Trophoblast cell (in vitro differentiated cells and primary cell): ENCODE data around the gene SAMD14.

ENCODE experiments used
- DNase-seq, 2 donors: peaks; one replicate each; pipeline ENCODE4 v3.0.0-alpha.2; 2016
- H2AFZ ChIP-seq: 2 replicates; pipeline ENCODE4 v1.6.1; 2013; ENCODE audit warnings: low read length, moderate library complexity, mild to moderate bottlenecking; ENCODE audit not compliant: insufficient read depth, poor library complexity
- H2AK5ac ChIP-seq: 2 replicates; pipeline ENCODE4 v1.6.1; 2013; ENCODE audit warnings: mild to moderate bottlenecking, low read length
- H2BK120ac ChIP-seq: 2 replicates; pipeline ENCODE4 v1.6.1; 2013; ENCODE audit warnings: low read length, mild to moderate bottlenecking, moderate library complexity; ENCODE audit not compliant: insufficient read depth, poor library complexity
- H2BK12ac ChIP-seq: 2 replicates; pipeline ENCODE4 v1.6.1; 2013; ENCODE audit warnings: mild to moderate bottlenecking, low read length, moderate library complexity
- H2BK5ac ChIP-seq: 2 replicates; pipeline ENCODE4 v1.6.1; 2013; ENCODE audit warnings: low read length, low read depth, moderate library complexity, mild to moderate bottlenecking; ENCODE audit not compliant: poor library complexity
- H3K14ac ChIP-seq: 2 replicates; pipeline ENCODE4 v1.6.1; 2013; ENCODE audit warnings: mild to moderate bottlenecking, low read length
- H3K18ac ChIP-seq: 2 replicates; pipeline ENCODE4 v1.6.1; 2013; ENCODE audit warnings: mild to moderate bottlenecking, low read length
- H3K23ac ChIP-seq: 2 replicates; pipeline ENCODE4 v1.6.1; 2013; ENCODE audit warnings: low read length
- H3K27ac ChIP-seq: 2 replicates; pipeline ENCODE4 v1.5.1; 2013; ENCODE audit warnings: low read depth, mild to moderate bottlenecking, inconsistent platforms, low read length, moderate library complexity
- H3K27me3 ChIP-seq: 2 replicates; pipeline ENCODE4 v1.6.1; 2013; ENCODE audit warnings: inconsistent platforms, mild to moderate bottlenecking, low read length, moderate library complexity; ENCODE audit not compliant: insufficient read depth
- H3K36me3 ChIP-seq, 2 experiments: 1 replicate in 1 of 2; 2 replicates in 1 of 2; pipeline ENCODE4 v1.6.1; 2013; ENCODE audit warnings: low read length in 2 of 2, mild to moderate bottlenecking in 2 of 2, moderate library complexity in 1 of 2; ENCODE audit not compliant: insufficient read depth in 2 of 2, control insufficient read depth in 1 of 2
- H3K4ac ChIP-seq: 2 replicates; pipeline ENCODE4 v1.6.1; 2013; ENCODE audit warnings: low read depth, mild to moderate bottlenecking, low read length, moderate library complexity
- H3K4me1 ChIP-seq, 2 experiments: 1 replicate in 1 of 2; 2 replicates in 1 of 2; pipeline ENCODE4 v1.6.1; 2013; ENCODE audit warnings: low read length in 2 of 2, mild to moderate bottlenecking in 2 of 2, moderate library complexity in 1 of 2; ENCODE audit not compliant: insufficient read depth in 2 of 2, control insufficient read depth in 1 of 2
- H3K4me2 ChIP-seq: 2 replicates; pipeline ENCODE4 v1.6.1; 2013; ENCODE audit warnings: inconsistent platforms, mild to moderate bottlenecking, low read length, moderate library complexity
- H3K4me3 ChIP-seq: 2 replicates; pipeline ENCODE4 v1.5.1; 2013; ENCODE audit warnings: mild to moderate bottlenecking, low read depth, low read length, inconsistent platforms
- H3K79me1 ChIP-seq: one replicate; pipeline ENCODE4 v1.6.1; 2013; ENCODE audit warnings: low read length
- H3K79me2 ChIP-seq: 2 replicates; pipeline ENCODE4 v1.6.1; 2013; ENCODE audit warnings: low read length, mild to moderate bottlenecking; ENCODE audit not compliant: control insufficient read depth, insufficient read depth, poor library complexity
- H3K9ac ChIP-seq: 2 replicates; pipeline ENCODE4 v1.6.1; 2013; ENCODE audit warnings: mild to moderate bottlenecking, low read length
- H3K9me3 ChIP-seq: 2 replicates; pipeline ENCODE4 v1.6.1; 2013; ENCODE audit warnings: low read depth, mild to moderate bottlenecking, control low read depth, inconsistent platforms, low read length; ENCODE audit not compliant: insufficient read depth
- H4K12ac ChIP-seq: 2 replicates; pipeline ENCODE4 v1.6.1; 2013; ENCODE audit warnings: low read depth, mild to moderate bottlenecking, low read length, moderate library complexity
- H4K8ac ChIP-seq: 2 replicates; pipeline ENCODE4 v1.6.1; 2013; ENCODE audit warnings: low read depth, mild to moderate bottlenecking, low read length, moderate library complexity
- H4K91ac ChIP-seq: one replicate; pipeline ENCODE4 v1.6.1; 2013; ENCODE audit warnings: low read depth, mild to moderate bottlenecking, low read length, moderate library complexity
- WGBS: extraction: QIAGEN DNeasy Blood & Tissue Kit; methylation state at CpG from one replicate; pipeline ENCODE4 v1.1.7; 2013; ENCODE audit warnings: missing lambda C conversion rate; ENCODE audit not compliant: insufficient read length, insufficient coverage; ENCODE audit errors: extremely low coverage; 5-methylcytosine and 5-hydroxymethylcytosine counted together

The SAMD14 gene

DNA sequence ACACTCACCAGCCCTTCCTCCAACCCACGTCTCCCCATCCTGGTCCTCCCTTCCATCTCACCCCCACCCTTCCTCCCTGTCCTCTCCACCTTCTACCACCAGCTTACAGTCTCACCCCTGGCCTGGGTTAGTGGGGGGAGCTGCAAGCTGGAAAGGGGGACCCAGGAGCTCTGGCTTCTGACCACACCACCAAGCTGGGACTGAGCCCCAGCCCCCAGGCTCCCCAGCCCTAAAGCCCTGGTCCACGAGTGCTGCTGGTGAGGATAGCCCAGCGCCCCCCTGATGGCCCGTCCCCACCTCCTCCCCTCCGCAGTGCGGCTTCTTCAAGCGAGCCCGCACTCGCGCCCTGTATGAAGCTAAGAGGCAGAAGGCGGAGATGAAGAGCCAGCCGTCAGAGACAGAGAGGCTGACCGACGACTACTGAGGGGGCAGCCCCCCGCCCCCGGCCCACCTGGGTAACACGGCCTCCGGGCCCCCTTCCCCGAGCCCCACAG is 42.0 kb downstream of the SAMD14 start:
- no peak overlapping the region for H4K12ac ChIP-seq
- H3K9me3 ChIP-seq, result no peaks in the 10 kb centered on the region
- H3K14ac ChIP-seq, result no peak overlapping the region
- no peak overlapping the region for H4K8ac ChIP-seq
- H3K4me1 ChIP-seq, result no peaks in the 10 kb centered on the region
- no peak overlapping the region for H2BK120ac ChIP-seq
- peaks cover 28 to 31% of the 10 kb centered on the region in 2 experiments for H3K36me3 ChIP-seq
- no peak overlapping the region for H3K9ac ChIP-seq
- H2BK12ac ChIP-seq, result no peak overlapping the region
- no peak overlapping the region for H2AK5ac ChIP-seq
- H3K4me3 ChIP-seq, result no peak overlapping the region
- no peaks in the 10 kb centered on the region for H3K27me3 ChIP-seq
- H3K4me2 ChIP-seq, result no peak overlapping the region
- H2BK5ac ChIP-seq, result no peak overlapping the region
- no peaks in the 10 kb centered on the region for H3K79me2 ChIP-seq
- no peaks in the 10 kb centered on the region for H3K79me1 ChIP-seq
- H3K23ac ChIP-seq, result no peak overlapping the region
- no peak overlapping the region for H2AFZ ChIP-seq
- DNase-seq, result no peak
- H4K91ac ChIP-seq, result no peak overlapping the region
- no peak overlapping the region for H3K4ac ChIP-seq
- no CpG with 5 or more reads among the region's 19 CpGs for WGBS
- H3K18ac ChIP-seq, result no peak overlapping the region
- H3K27ac ChIP-seq, result no peak overlapping the region

GRCh38 chr17:50087246-50087911 is 42.6 kb downstream of the SAMD14 start:
- Histone ChIP-seq H3K4ac (no peak overlapping the region), H2AFZ (no peak overlapping the region), H3K79me2 (no peaks in the 10 kb centered on the region), H3K18ac (no peak overlapping the region), H4K8ac (no peak overlapping the region), H2BK5ac (no peak overlapping the region), H4K12ac (no peak overlapping the region), H3K4me2 (no peak overlapping the region), H2BK12ac (no peak overlapping the region), H2BK120ac (no peak overlapping the region), H3K27ac (no peak overlapping the region), H3K23ac (no peak overlapping the region), H3K14ac (no peak overlapping the region), H3K9ac (no peak overlapping the region), H2AK5ac (no peak overlapping the region), H3K27me3 (no peaks in the 10 kb centered on the region), H3K36me3 (peaks cover 28 to 31% of the 10 kb centered on the region in 2 experiments), H3K79me1 (no peaks in the 10 kb centered on the region), H3K9me3 (no peaks in the 10 kb centered on the region), H3K4me1 (no peaks in the 10 kb centered on the region), H4K91ac (no peak overlapping the region), H3K4me3 (no peak overlapping the region)
- DNase-seq, result peak; percentile 59 to 84
- no CpG with 5 or more reads among the region's 10 CpGs for WGBS

GRCh38 chr17:50081757-50082156 is 48.2 kb downstream of the SAMD14 start:
- Histone ChIP-seq H2BK5ac (no peak overlapping the region), H3K4ac (no peak overlapping the region), H2AFZ (no peak overlapping the region), H3K4me1 (no peaks in the 10 kb centered on the region), H3K27me3 (no peaks in the 10 kb centered on the region), H3K18ac (no peak overlapping the region), H3K9ac (no peak overlapping the region), H3K4me2 (no peak overlapping the region), H2AK5ac (no peak overlapping the region), H3K14ac (no peak overlapping the region), H2BK120ac (no peak overlapping the region), H4K12ac (no peak overlapping the region), H2BK12ac (no peak overlapping the region), H4K8ac (no peak overlapping the region), H3K79me2 (no peaks in the 10 kb centered on the region), H3K27ac (no peak overlapping the region), H3K79me1 (no peaks in the 10 kb centered on the region), H3K9me3 (no peaks in the 10 kb centered on the region), H4K91ac (no peak overlapping the region), H3K23ac (no peak overlapping the region), H3K4me3 (no peak overlapping the region), H3K36me3 (peaks cover 44 to 52% of the 10 kb centered on the region in 2 experiments)
- no CpG with 5 or more reads among the region's 5 CpGs for WGBS
- no peak for DNase-seq

DNA sequence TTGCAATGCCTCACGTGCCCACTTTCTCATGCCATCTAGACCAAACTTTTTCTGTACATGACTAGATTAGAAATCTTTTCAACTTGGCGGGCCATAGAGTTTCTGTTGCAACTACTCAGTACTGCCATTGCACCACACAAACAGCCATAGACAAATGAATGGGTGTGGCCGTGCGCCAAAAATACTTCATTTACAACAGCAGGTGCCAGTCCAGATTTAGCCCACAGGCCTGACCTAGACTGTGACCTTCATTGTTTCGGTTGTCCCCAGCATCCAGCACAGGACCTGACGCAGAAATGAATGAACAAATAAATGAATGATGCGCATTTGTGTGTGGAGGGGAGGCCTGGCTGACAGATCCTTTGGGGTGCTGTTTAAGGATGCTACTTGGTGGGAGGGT is 49.1 kb downstream of the SAMD14 start:
- Histone ChIP-seq H3K4me3 (no peak overlapping the region), H3K79me1 (no peaks in the 10 kb centered on the region), H4K91ac (no peak overlapping the region), H4K8ac (no peak overlapping the region), H3K9ac (no peak overlapping the region), H2BK120ac (no peak overlapping the region), H2BK5ac (no peak overlapping the region), H3K14ac (no peak overlapping the region), H3K36me3 (peaks cover 52 to 59% of the 10 kb centered on the region in 2 experiments), H3K4ac (no peak overlapping the region), H3K18ac (no peak overlapping the region), H2AK5ac (no peak overlapping the region), H3K9me3 (no peaks in the 10 kb centered on the region), H3K27me3 (no peaks in the 10 kb centered on the region), H3K4me1 (no peaks in the 10 kb centered on the region), H3K27ac (no peak overlapping the region), H3K23ac (no peak overlapping the region), H4K12ac (no peak overlapping the region), H2AFZ (no peak overlapping the region), H2BK12ac (no peak overlapping the region), H3K4me2 (no peak overlapping the region), H3K79me2 (no peaks in the 10 kb centered on the region)
- WGBS, result no CpG with 5 or more reads among the region's 7 CpGs
- DNase-seq, result no peak
